DMS 273 treated with DMSO at 0.1 percent for 48 hours (cell line): ENCODE data around the gene PSEN1.

Experiments
- DNase-seq: peaks from one replicate; lab custom pipeline; 2025; lab: John Stamatoyannopoulos, UW

The PSEN1 gene

GRCh38 chr14:73239393-73240241, 103.3 kb downstream of the PSEN1 start:
- no peak for DNase-seq

GRCh38 chr14:73240816-73241480, 104.6 kb downstream of the PSEN1 start:
- no peak for DNase-seq

GRCh38 chr14:73241481-73242165, 105.3 kb downstream of the PSEN1 start:
- DNase-seq: no peak

- no peak for DNase-seq
Observed at GRCh38 chr14:73242357-73242901, 106.1 kb downstream of the PSEN1 start.

- DNase-seq: no peak
Observed at GRCh38 chr14:73243341-73243740, 107.0 kb downstream of the PSEN1 start.

GRCh38 chr14:73243748-73244147, 107.4 kb downstream of the PSEN1 start:
- DNase-seq: no peak

GRCh38 chr14:73244541-73245290, 108.4 kb downstream of the PSEN1 start:
- no peak for DNase-seq

- DNase-seq: no peak
Observed at GRCh38 chr14:73245480-73246325, 109.4 kb downstream of the PSEN1 start.

- no peak for DNase-seq
Observed at GRCh38 chr14:73246387-73247150, 110.3 kb downstream of the PSEN1 start.

- DNase-seq: no peak
Observed at GRCh38 chr14:73248108-73248868, 112.0 kb downstream of the PSEN1 start.

GRCh38 chr14:73249108-73249507, 112.8 kb downstream of the PSEN1 start:
- DNase-seq: no peak

GRCh38 chr14:73249564-73250316, 113.4 kb downstream of the PSEN1 start:
- DNase-seq: no peak

- DNase-seq: no peak
Observed at GRCh38 chr14:73250317-73250713, 114.0 kb downstream of the PSEN1 start.

GRCh38 chr14:73250781-73251500, 114.6 kb downstream of the PSEN1 start:
- no peak for DNase-seq

GRCh38 chr14:73251516-73252215, 115.4 kb downstream of the PSEN1 start:
- no peak for DNase-seq

- DNase-seq: no peak
Observed at GRCh38 chr14:73252491-73253322, 116.4 kb downstream of the PSEN1 start.

- no peak for DNase-seq
Observed at GRCh38 chr14:73253323-73253610, 117.0 kb downstream of the PSEN1 start.
